Measurements from ENCODE around the gene RNASEH2A. TPM values are rescaled to one million over a fixed set of nuclear protein-coding genes. Genes with fewer than 3 reads are reported as not detected.

The RNASEH2A gene
- total RNA-seq, 1 donor from 2014 or later, result 37.4 TPM

GRCh38 chr19:12778017-12778904 is 28.1 kb upstream of the RNASEH2A start:
- Mint-ChIP-seq H3K4me1 (ENCODE audit: low read depth) (peaks cover 13% of the 10 kb centered on the region), H3K27ac (peak overlapping the region; percentile 11), H3K27me3 (peaks cover 11% of the 10 kb centered on the region), H3K9me3 (ENCODE audit: low read depth) (no peaks in the 10 kb centered on the region), H3K36me3 (ENCODE audit: insufficient read depth) (peaks cover 4% of the 10 kb centered on the region), H3K4me3 (ENCODE audit: low read depth) (peak overlapping the region; percentile 74)
- DNase-seq (ENCODE audit: low spot score, unreplicated experiment), result no peak
- no peak for TF ChIP-seq CTCF (IDR thresholded peaks at IDR 0.05; ENCODE audit: unreplicated experiment)

- DNase-seq (ENCODE audit: low spot score, unreplicated experiment), result no peak
- no peak overlapping the region for H3K27ac Mint-ChIP-seq
Observed at GRCh38 chr19:12778905-12779161, 27.6 kb upstream of the RNASEH2A start.

GRCh38 chr19:12779162-12779993 is 27.0 kb upstream of the RNASEH2A start:
- no peak overlapping the region for H3K27ac Mint-ChIP-seq
- DNase-seq (ENCODE audit: low spot score, unreplicated experiment), result no peak
- peaks cover 11% of the 10 kb centered on the region for H3K27me3 Mint-ChIP-seq
- H3K4me1 Mint-ChIP-seq (ENCODE audit: low read depth), result peaks cover 16% of the 10 kb centered on the region
- H3K4me3 Mint-ChIP-seq (ENCODE audit: low read depth), result peak overlapping the region; percentile 10
- no peaks in the 10 kb centered on the region for H3K36me3 Mint-ChIP-seq (ENCODE audit: insufficient read depth)
- no peak for TF ChIP-seq CTCF (IDR thresholded peaks at IDR 0.05; ENCODE audit: unreplicated experiment)
- H3K9me3 Mint-ChIP-seq (ENCODE audit: low read depth), result no peaks in the 10 kb centered on the region

More at GRCh38 chr19:12778905-12779161, 27.6 kb upstream of the RNASEH2A start:
- no peaks in the 10 kb centered on the region for H3K9me3 Mint-ChIP-seq (ENCODE audit: low read depth)
- no peak overlapping the region for H3K4me3 Mint-ChIP-seq (ENCODE audit: low read depth)
- peaks cover 11% of the 10 kb centered on the region for H3K27me3 Mint-ChIP-seq
- TF ChIP-seq CTCF (IDR thresholded peaks at IDR 0.05; ENCODE audit: unreplicated experiment), result no peak
- peaks cover 17% of the 10 kb centered on the region for H3K4me1 Mint-ChIP-seq (ENCODE audit: low read depth)
- H3K36me3 Mint-ChIP-seq (ENCODE audit: insufficient read depth), result no peaks in the 10 kb centered on the region

GRCh38 chr19:12782174-12782423 is 24.3 kb upstream of the RNASEH2A start:
- H3K27me3 Mint-ChIP-seq, result peaks cover 11% of the 10 kb centered on the region
- no peaks in the 10 kb centered on the region for H3K9me3 Mint-ChIP-seq (ENCODE audit: low read depth)
- H3K4me3 Mint-ChIP-seq (ENCODE audit: low read depth), result peak overlapping the region; percentile 78
- H3K4me1 Mint-ChIP-seq (ENCODE audit: low read depth), result peaks cover 12% of the 10 kb centered on the region
- peak overlapping the region; percentile 96 for H3K27ac Mint-ChIP-seq
- no peak for TF ChIP-seq CTCF (IDR thresholded peaks at IDR 0.05; ENCODE audit: unreplicated experiment)
- no peaks in the 10 kb centered on the region for H3K36me3 Mint-ChIP-seq (ENCODE audit: insufficient read depth)
- no peak for DNase-seq (ENCODE audit: low spot score, unreplicated experiment)

GRCh38 chr19:12782424-12783290 is 23.7 kb upstream of the RNASEH2A start:
- DNase-seq (ENCODE audit: low spot score, unreplicated experiment), result no peak
- peaks cover 10% of the 10 kb centered on the region for H3K4me1 Mint-ChIP-seq (ENCODE audit: low read depth)
- TF ChIP-seq CTCF (IDR thresholded peaks at IDR 0.05; ENCODE audit: unreplicated experiment), result no peak
- peak overlapping the region; percentile 96 for H3K27ac Mint-ChIP-seq
- H3K9me3 Mint-ChIP-seq (ENCODE audit: low read depth), result no peaks in the 10 kb centered on the region
- no peaks in the 10 kb centered on the region for H3K36me3 Mint-ChIP-seq (ENCODE audit: insufficient read depth)
- H3K4me3 Mint-ChIP-seq (ENCODE audit: low read depth), result peak overlapping the region; percentile 78
- peaks cover 11% of the 10 kb centered on the region for H3K27me3 Mint-ChIP-seq

Data from progenitor cell of endocrine pancreas (in vitro differentiated cells).